B cell (primary cell): Measurements from ENCODE around the gene HOXD3. TPM values are rescaled to one million over a fixed set of nuclear protein-coding genes. Genes with fewer than 3 reads are reported as not detected.

Experiments used
- ATAC-seq: fragments of 200-7000 bp; cut with Tn5 transposase; one replicate; pipeline ENCODE4 v1.10.0; 2021; ENCODE audit warnings: low read depth, mild to moderate bottlenecking, moderate number of reproducible peaks, moderate library complexity
- CTCF ChIA-PET: fragments of 350-600 bp; sonication (Branson Sonifier 250); formaldehyde crosslinking; loops from one replicate; lab custom pipeline; 2021; ENCODE audit warnings: antibody characterized with exemption, inconsistent platforms; lab: Charles Lee
- POLR2A ChIA-PET: fragments of 350-600 bp; sonication (Branson Sonifier 250); formaldehyde crosslinking; loops from one replicate; lab custom pipeline; 2021; ENCODE audit warnings: antibody characterized with exemption; lab: Charles Lee
- DNase-seq: peaks from one replicate; pipeline ENCODE4 v3.0.0; 2013
- H2AFZ ChIP-seq: 2 replicates; pipeline ENCODE4 v1.6.1; 2012; ENCODE audit warnings: mild to moderate bottlenecking, low read depth, low read length; ENCODE audit not compliant: insufficient read depth, poor library complexity, severe bottlenecking
- H3K27ac ChIP-seq, 2 donors: 1 replicate in 1 of 2; 2 replicates in 1 of 2; pipeline ENCODE4 v1.5.1; 2012 to 2013; ENCODE audit warnings: low read length in 2 of 2, mild to moderate bottlenecking in 2 of 2, moderate library complexity in 1 of 2
- H3K27me3 ChIP-seq, 4 experiments: fragments of 200-600 bp in 1 of 4; sonication (generic) in 1 of 4; replicated peaks in 1 of 4; 1 replicate in 2 of 4; 2 replicates in 2 of 4; pipeline versions ENCODE4 v1.6.1 to v1.7.0; 2013 to 2016; ENCODE audit warnings: low read length in 3 of 4, mild to moderate bottlenecking in 2 of 4, mixed read lengths in 1 of 4, moderate library complexity in 1 of 4; ENCODE audit not compliant: insufficient read depth in 4 of 4, control insufficient read depth in 3 of 4; ENCODE audit errors: control extremely low read depth in 1 of 4
- H3K36me3 ChIP-seq, 2 experiments: replicated peaks in 1 of 2; 1 replicate in 1 of 2; 2 replicates in 1 of 2; pipeline versions ENCODE4 v1.6.1 to v1.7.1; 2013; ENCODE audit warnings: low read length in 1 of 2; ENCODE audit not compliant: insufficient read depth in 2 of 2, control insufficient read depth in 1 of 2; ENCODE audit errors: control extremely low read depth in 1 of 2, extremely low read depth in 1 of 2
- H3K4me1 ChIP-seq, 2 donors: fragments of 200-600 bp in 1 of 2; sonication (generic) in 1 of 2; 1 replicate in 1 of 2; 2 replicates in 1 of 2; pipeline versions ENCODE4 v1.5.1 to v1.6.1; 2013 to 2017; ENCODE audit warnings: low read length in 2 of 2; ENCODE audit not compliant: control insufficient read depth in 2 of 2, insufficient read depth in 2 of 2
- H3K4me2 ChIP-seq: replicated peaks from 2 replicates; pipeline ENCODE3; 2012; ENCODE audit warnings: mild to moderate bottlenecking, low read depth, low read length; ENCODE audit not compliant: poor library complexity, severe bottlenecking
- H3K4me3 ChIP-seq, 5 experiments: fragments of 200-600 bp in 1 of 5; sonication (generic) in 1 of 5; 1 replicate in 3 of 5; 2 replicates in 2 of 5; pipeline versions ENCODE4 v1.5.1 to v1.7.0; 2011 to 2016; ENCODE audit warnings: low read length in 4 of 5, mild to moderate bottlenecking in 4 of 5, low read depth in 2 of 5, control low read depth in 1 of 5, moderate library complexity in 1 of 5; ENCODE audit not compliant: insufficient read depth in 1 of 5; ENCODE audit errors: control extremely low read depth in 1 of 5, extremely low read depth in 1 of 5
- H3K79me2 ChIP-seq: fragments of 200-600 bp; sonication (generic); one replicate; pipeline ENCODE4 v1.6.0; 2016; ENCODE audit warnings: low read length; ENCODE audit not compliant: control insufficient read depth, insufficient read depth
- H3K9ac ChIP-seq: fragments of 200-600 bp; sonication (generic); 2 replicates; pipeline ENCODE4 v1.6.1; 2017; ENCODE audit warnings: mild to moderate bottlenecking, low read length, moderate library complexity
- H3K9me3 ChIP-seq, 3 donors: one replicate each; pipeline versions ENCODE4 v1.6.1 to v1.7.1; 2013; ENCODE audit warnings: low read length in 2 of 3; ENCODE audit not compliant: control insufficient read depth in 2 of 3, insufficient read depth in 1 of 3; ENCODE audit errors: control extremely low read depth in 1 of 3
- H4K20me1 ChIP-seq: 2 replicates; pipeline ENCODE4 v1.6.0; 2012; ENCODE audit warnings: mild to moderate bottlenecking, low read length; ENCODE audit not compliant: insufficient read depth, control insufficient read depth, poor library complexity, severe bottlenecking
- H3K27ac Mint-ChIP-seq: one replicate; pipeline ENCODE4 v1.8.0; 2021; ENCODE audit warnings: mixed read lengths
- H3K27me3 Mint-ChIP-seq: one replicate; pipeline ENCODE4 v1.8.0; 2021; ENCODE audit warnings: mixed read lengths
- H3K4me1 Mint-ChIP-seq: one replicate; pipeline ENCODE4 v1.8.0; 2021; ENCODE audit warnings: mixed read lengths
- H3K4me3 Mint-ChIP-seq: one replicate; pipeline ENCODE4 v1.8.0; 2021; ENCODE audit warnings: mixed read lengths
- H3K9me3 Mint-ChIP-seq: one replicate; pipeline ENCODE4 v1.8.0; 2022; ENCODE audit warnings: mixed read lengths; ENCODE audit not compliant: insufficient read depth
- EZH2 ChIP-seq: IDR thresholded peaks from 2 replicates; pipeline ENCODE4 v1.6.1; 2012; ENCODE audit warnings: borderline replicate concordance, low read depth, mild to moderate bottlenecking, moderate library complexity, low read length; ENCODE audit not compliant: insufficient read depth, poor library complexity, severe bottlenecking
- WGBS: methylation state at CpG from one replicate; pipeline ENCODE4 v1.1.5; 2013; ENCODE audit warnings: missing lambda C conversion rate; ENCODE audit not compliant: insufficient coverage; 5-methylcytosine and 5-hydroxymethylcytosine counted together
- intact Hi-C: fragments of 100-400 bp; cut with micrococcal nuclease; formaldehyde crosslinking; loops from one replicate; pipeline ENCODE4 v1.10.0; 2022
- polyA plus RNA-seq: library from polyadenylated mRNA; depleted of rRNA; stranded (reverse); fragments of >200 nt; gene quantifications from 2 replicates; pipeline ENCODE4 v1.2.3, GENCODE V29; 2012
- total RNA-seq, 2 donors: library from RNA; stranded (reverse); fragments of 120-200 nt in 1 of 2; gene quantifications; 1 replicate in 1 of 2; 2 replicates in 1 of 2; pipeline versions ENCODE4 v1.2.3 to v1.2.4, GENCODE V29; 2013 to 2022
- TF ChIP-seq, protein P1 (sequence below): fragments of 200-600 bp; IDR thresholded peaks from one replicate; pipeline ENCODE4 v1.8.0; 2022; ENCODE audit warnings: antibody characterized with exemption, mild to moderate bottlenecking

Gene HOXD3
- total and polyA plus RNA-seq, 2 donors (not counting 1 experiment from before 2014, with no cell fraction given) = not detected

DNA sequence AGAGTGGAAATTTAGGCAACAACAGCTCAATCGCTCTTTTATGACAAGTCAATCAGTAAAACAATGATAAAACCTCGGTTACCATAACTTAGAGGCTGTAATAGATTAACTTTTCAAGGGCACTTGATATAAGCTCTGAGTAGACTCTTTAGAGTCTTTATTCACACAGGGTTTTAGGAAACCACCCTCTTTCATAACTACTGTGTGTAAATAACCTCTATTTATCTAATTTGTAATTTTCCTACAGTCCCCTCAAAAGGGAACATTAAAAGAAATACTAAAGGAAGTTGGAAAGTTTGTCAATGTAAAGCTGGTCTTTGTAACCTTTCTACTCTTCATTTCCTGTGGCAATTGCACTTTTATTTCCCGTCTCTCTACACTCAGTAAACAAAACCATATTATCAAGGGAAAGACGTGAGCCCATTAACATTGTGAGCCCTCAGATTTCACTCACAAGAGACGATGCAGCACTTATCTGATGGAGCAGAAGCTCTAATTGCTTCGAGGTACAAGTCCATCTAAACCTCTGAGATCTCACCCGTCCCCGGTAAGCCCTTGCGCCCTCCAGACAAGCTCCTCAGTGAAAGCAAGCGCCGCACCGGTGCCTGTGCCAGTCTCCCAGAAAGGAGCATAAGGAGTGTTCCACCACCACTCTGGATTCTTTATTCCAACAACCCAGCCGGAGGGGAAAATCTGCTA lies 30.2 kb downstream of the HOXD3 start:
- Histone ChIP-seq H3K79me2 (no peaks in the 10 kb centered on the region), H3K36me3 (no peaks in the 10 kb centered on the region), H4K20me1 (no peaks in the 10 kb centered on the region), H3K27me3 (peaks cover 0 to 53% (median 44%) of the 10 kb centered on the region in 4 experiments), H3K27ac (no peak overlapping the region), H3K9me3 (no peaks in the 10 kb centered on the region), H3K4me2 (peak overlapping the region; percentile 88), H3K4me1 (peaks cover 20 to 28% of the 10 kb centered on the region in 2 donors), H3K4me3 (peak overlapping the region in 4 of 5 experiments; percentile 22 to 51 (median 40)), H2AFZ (peak overlapping the region; percentile 50), H3K9ac (peak overlapping the region; percentile 48)
- ATAC-seq (no peak), DNase-seq (peak; percentile 14)
- Mint-ChIP-seq H3K27me3 (peaks cover 68% of the 10 kb centered on the region), H3K4me3 (peak overlapping the region; percentile 90), H3K4me1 (peaks cover 24% of the 10 kb centered on the region), H3K9me3 (no peaks in the 10 kb centered on the region), H3K27ac (no peak overlapping the region)
- TF ChIP-seq EZH2 = no peak
- TF ChIP-seq, protein P1, sequence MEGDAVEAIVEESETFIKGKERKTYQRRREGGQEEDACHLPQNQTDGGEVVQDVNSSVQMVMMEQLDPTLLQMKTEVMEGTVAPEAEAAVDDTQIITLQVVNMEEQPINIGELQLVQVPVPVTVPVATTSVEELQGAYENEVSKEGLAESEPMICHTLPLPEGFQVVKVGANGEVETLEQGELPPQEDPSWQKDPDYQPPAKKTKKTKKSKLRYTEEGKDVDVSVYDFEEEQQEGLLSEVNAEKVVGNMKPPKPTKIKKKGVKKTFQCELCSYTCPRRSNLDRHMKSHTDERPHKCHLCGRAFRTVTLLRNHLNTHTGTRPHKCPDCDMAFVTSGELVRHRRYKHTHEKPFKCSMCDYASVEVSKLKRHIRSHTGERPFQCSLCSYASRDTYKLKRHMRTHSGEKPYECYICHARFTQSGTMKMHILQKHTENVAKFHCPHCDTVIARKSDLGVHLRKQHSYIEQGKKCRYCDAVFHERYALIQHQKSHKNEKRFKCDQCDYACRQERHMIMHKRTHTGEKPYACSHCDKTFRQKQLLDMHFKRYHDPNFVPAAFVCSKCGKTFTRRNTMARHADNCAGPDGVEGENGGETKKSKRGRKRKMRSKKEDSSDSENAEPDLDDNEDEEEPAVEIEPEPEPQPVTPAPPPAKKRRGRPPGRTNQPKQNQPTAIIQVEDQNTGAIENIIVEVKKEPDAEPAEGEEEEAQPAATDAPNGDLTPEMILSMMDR = no peak
- intact Hi-C loops = no loop called here
- ChIA-PET POLR2A (no interaction called here), CTCF (interaction anchor here (1.3 kb wide), 1 partner anchor 56 kb away, joined by 3 read pairs; no protein-coding TSS in a partner anchor)
- 5% methylated on average over 11 of the region's 13 CpGs for WGBS
